CD8-positive, alpha-beta memory T cell (primary cell): ENCODE results near the gene IL18RAP. TPM values are rescaled to one million over a fixed set of nuclear protein-coding genes. Genes with fewer than 3 reads are reported as not detected.

ENCODE experiments used
- CTCF ChIA-PET: fragments of 350-600 bp; sonication (Branson Sonifier 250); formaldehyde crosslinking; loops from one replicate; lab custom pipeline; 2021; ENCODE audit warnings: antibody characterized with exemption; lab: Charles Lee
- POLR2A ChIA-PET: fragments of 350-600 bp; sonication (Branson Sonifier 250); formaldehyde crosslinking; loops from one replicate; lab custom pipeline; 2021; ENCODE audit warnings: antibody characterized with exemption; lab: Charles Lee
- DNase-seq, 5 donors: peaks; one replicate each; pipeline versions ENCODE4 v3.0.0 to v3.0.0-alpha.2; 2020 to 2022; ENCODE audit warnings: mixed read lengths in 1 of 5
- H3K27ac ChIP-seq: one replicate; pipeline ENCODE4 v1.7.0; 2013; ENCODE audit warnings: low read depth, mild to moderate bottlenecking, low read length, moderate library complexity
- H3K27me3 ChIP-seq: 2 replicates; pipeline ENCODE4 v1.7.0; 2013; ENCODE audit warnings: low read length, mild to moderate bottlenecking; ENCODE audit not compliant: insufficient read depth, poor library complexity, severe bottlenecking
- H3K36me3 ChIP-seq: 2 replicates; pipeline ENCODE4 v1.7.0; 2013; ENCODE audit warnings: mild to moderate bottlenecking, low read length, moderate library complexity; ENCODE audit not compliant: insufficient read depth
- H3K4me1 ChIP-seq: 2 replicates; pipeline ENCODE4 v1.7.0; 2013; ENCODE audit warnings: mild to moderate bottlenecking, low read length, moderate library complexity; ENCODE audit not compliant: insufficient read depth
- H3K4me3 ChIP-seq: 2 replicates; pipeline ENCODE4 v1.7.0; 2013; ENCODE audit warnings: mild to moderate bottlenecking, low read length
- H3K9me3 ChIP-seq: 2 replicates; pipeline ENCODE4 v1.7.0; 2013; ENCODE audit warnings: mild to moderate bottlenecking, low read length
- H3K27ac Mint-ChIP-seq, 8 donors: one replicate each; pipeline ENCODE4 v1.8.0; 2020 to 2021; ENCODE audit warnings: mixed read lengths in 8 of 8, mild to moderate bottlenecking in 6 of 8, inconsistent platforms in 3 of 8, moderate library complexity in 3 of 8
- H3K27me3 Mint-ChIP-seq, 2 donors: one replicate each; pipeline ENCODE4 v1.8.0; 2020 to 2021; ENCODE audit warnings: mixed read lengths in 2 of 2, mild to moderate bottlenecking in 1 of 2, moderate library complexity in 1 of 2
- H3K36me3 Mint-ChIP-seq, 3 donors: one replicate each; pipeline ENCODE4 v1.8.0; 2020 to 2021; ENCODE audit warnings: mixed read lengths in 3 of 3, inconsistent platforms in 1 of 3, mild to moderate bottlenecking in 1 of 3
- H3K4me1 Mint-ChIP-seq, 3 donors: one replicate each; pipeline ENCODE4 v1.8.0; 2020 to 2021; ENCODE audit warnings: mixed read lengths in 3 of 3, inconsistent platforms in 1 of 3, mild to moderate bottlenecking in 1 of 3
- H3K4me3 Mint-ChIP-seq, 7 donors: one replicate each; pipeline ENCODE4 v1.8.0; 2020 to 2021; ENCODE audit warnings: mixed read lengths in 7 of 7, mild to moderate bottlenecking in 6 of 7, moderate library complexity in 4 of 7, inconsistent platforms in 2 of 7
- H3K9me3 Mint-ChIP-seq, 5 donors: one replicate each; pipeline ENCODE4 v1.8.0; 2020 to 2022; ENCODE audit warnings: mixed read lengths in 5 of 5, mild to moderate bottlenecking in 3 of 5, moderate library complexity in 2 of 5, inconsistent platforms in 1 of 5
- polyA plus RNA-seq: library from polyadenylated mRNA; unstranded; fragments of 300-500 nt; fragmentation: Illumina TruSeq; gene quantifications from one replicate; pipeline ENCODE4 v1.2.3, GENCODE V29; 2021
- total RNA-seq, 2 experiments: library from RNA; stranded (reverse); gene quantifications; one replicate each; pipeline ENCODE4 v1.2.3, GENCODE V29; 2021

IL18RAP gene
- total and polyA plus RNA-seq, 3 experiments from 2014 or later = 4.1 to 14.2 (median 4.9) TPM

- Histone ChIP-seq H3K9me3 (no peaks in the 10 kb centered on the region), H3K27me3 (no peaks in the 10 kb centered on the region), H3K4me1 (peaks cover 12% of the 10 kb centered on the region), H3K36me3 (no peaks in the 10 kb centered on the region), H3K27ac (no peak overlapping the region), H3K4me3 (no peak overlapping the region)
- CTCF ChIA-PET = interaction anchor here (0.8 to 0.9 kb wide), 2 partner anchors 36 to 51 kb away, joined by 3 read pairs; no protein-coding TSS in a partner anchor
- POLR2A ChIA-PET = no interaction called here
- peaks cover 0 to 2% of the 10 kb centered on the region in 2 donors for H3K27me3 Mint-ChIP-seq
- peaks cover 15 to 24% (median 22%) of the 10 kb centered on the region in 3 donors for H3K4me1 Mint-ChIP-seq
- peak overlapping the region in 3 of 8 donors; percentile 12 to 37 (median 28) for H3K27ac Mint-ChIP-seq
- peak in 2 of 5 donors; percentile 14 to 57 for DNase-seq
- peaks cover 0 to 10% (median 7%) of the 10 kb centered on the region in 3 donors for H3K36me3 Mint-ChIP-seq
- peak overlapping the region in 2 of 7 donors; percentile 19 to 33 for H3K4me3 Mint-ChIP-seq
- H3K9me3 Mint-ChIP-seq = no peaks in the 10 kb centered on the region
Measured at GRCh38 chr2:102391565-102391964, 31.4 kb upstream of the IL18RAP start.

- DNase-seq = no peak
- H3K9me3 Mint-ChIP-seq = no peaks in the 10 kb centered on the region
- peaks cover 12% of the 10 kb centered on the region for H3K4me1 ChIP-seq
- POLR2A ChIA-PET = no interaction called here
- H3K36me3 Mint-ChIP-seq = peaks cover 0 to 10% (median 7%) of the 10 kb centered on the region in 3 donors
- peak overlapping the region in 1 of 8 donors; percentile 12 for H3K27ac Mint-ChIP-seq
- H3K9me3 ChIP-seq = no peaks in the 10 kb centered on the region
- H3K27me3 Mint-ChIP-seq = peaks cover 0 to 2% of the 10 kb centered on the region in 2 donors
- H3K27ac ChIP-seq = no peak overlapping the region
- H3K27me3 ChIP-seq = no peaks in the 10 kb centered on the region
- no peak overlapping the region for H3K4me3 Mint-ChIP-seq
- peaks cover 15 to 24% (median 22%) of the 10 kb centered on the region in 3 donors for H3K4me1 Mint-ChIP-seq
- no peak overlapping the region for H3K4me3 ChIP-seq
- H3K36me3 ChIP-seq = no peaks in the 10 kb centered on the region
- CTCF ChIA-PET = interaction anchor here (0.8 kb wide), 1 partner anchor 51 kb away, joined by 3 read pairs; no protein-coding TSS in a partner anchor
Measured at GRCh38 chr2:102392096-102392495, 30.9 kb upstream of the IL18RAP start.

GRCh38 chr2:102392942-102393341 lies 30.0 kb upstream of the IL18RAP start:
- no peaks in the 10 kb centered on the region for H3K36me3 ChIP-seq
- no peaks in the 10 kb centered on the region for H3K27me3 ChIP-seq
- CTCF ChIA-PET = no interaction called here
- H3K4me3 Mint-ChIP-seq = no peak overlapping the region
- H3K9me3 Mint-ChIP-seq = no peaks in the 10 kb centered on the region
- peaks cover 0 to 7% (median 3%) of the 10 kb centered on the region in 3 donors for H3K36me3 Mint-ChIP-seq
- H3K4me3 ChIP-seq = no peak overlapping the region
- H3K9me3 ChIP-seq = no peaks in the 10 kb centered on the region
- peaks cover 15 to 24% (median 20%) of the 10 kb centered on the region in 3 donors for H3K4me1 Mint-ChIP-seq
- no peak overlapping the region for H3K27ac ChIP-seq
- no peak for DNase-seq
- H3K4me1 ChIP-seq = peaks cover 12% of the 10 kb centered on the region
- peaks cover 0 to 2% of the 10 kb centered on the region in 2 donors for H3K27me3 Mint-ChIP-seq
- no peak overlapping the region for H3K27ac Mint-ChIP-seq
- POLR2A ChIA-PET = no interaction called here

GRCh38 chr2:102396012-102396411 lies 26.9 kb upstream of the IL18RAP start:
- H3K9me3 Mint-ChIP-seq = no peaks in the 10 kb centered on the region

GRCh38 chr2:102397209-102397608 lies 25.8 kb upstream of the IL18RAP start:
- Mint-ChIP-seq H3K27ac (no peak overlapping the region), H3K9me3 (no peaks in the 10 kb centered on the region), H3K4me1 (peaks cover 24 to 30% (median 26%) of the 10 kb centered on the region in 3 donors), H3K36me3 (peaks cover 0 to 2% (median 0%) of the 10 kb centered on the region in 3 donors), H3K4me3 (no peak overlapping the region), H3K27me3 (no peaks in the 10 kb centered on the region)
- no peaks in the 10 kb centered on the region for H3K27me3 ChIP-seq
- H3K9me3 ChIP-seq = no peaks in the 10 kb centered on the region
- H3K27ac ChIP-seq = no peak overlapping the region
- no peak for DNase-seq
- no peaks in the 10 kb centered on the region for H3K4me1 ChIP-seq
- CTCF ChIA-PET = interaction anchor here (0.7 kb wide), 1 partner anchor 13 kb away, joined by 3 read pairs; no protein-coding TSS in a partner anchor
- POLR2A ChIA-PET = no interaction called here
- H3K4me3 ChIP-seq = no peak overlapping the region
- no peaks in the 10 kb centered on the region for H3K36me3 ChIP-seq

More at GRCh38 chr2:102396012-102396411, 26.9 kb upstream of the IL18RAP start:
- H3K27ac Mint-ChIP-seq = no peak overlapping the region
- Histone ChIP-seq H3K4me1 (peaks cover 10% of the 10 kb centered on the region), H3K9me3 (no peaks in the 10 kb centered on the region), H3K4me3 (no peak overlapping the region), H3K27me3 (no peaks in the 10 kb centered on the region), H3K36me3 (no peaks in the 10 kb centered on the region), H3K27ac (no peak overlapping the region)
- peaks cover 24 to 30% (median 29%) of the 10 kb centered on the region in 3 donors for H3K4me1 Mint-ChIP-seq
- no peak overlapping the region for H3K4me3 Mint-ChIP-seq
- no peak for DNase-seq
- peaks cover 0 to 2% (median 0%) of the 10 kb centered on the region in 3 donors for H3K36me3 Mint-ChIP-seq
- ChIA-PET CTCF (no interaction called here), POLR2A (no interaction called here)
- no peaks in the 10 kb centered on the region for H3K27me3 Mint-ChIP-seq

- H3K27me3 ChIP-seq = no peaks in the 10 kb centered on the region
- POLR2A ChIA-PET = no interaction called here
- H3K36me3 Mint-ChIP-seq = no peaks in the 10 kb centered on the region
- CTCF ChIA-PET = no interaction called here
- H3K4me3 ChIP-seq = no peak overlapping the region
- no peaks in the 10 kb centered on the region for H3K9me3 ChIP-seq
- DNase-seq = no peak
- H3K27ac Mint-ChIP-seq = peak overlapping the region in 2 of 8 donors; percentile 42 to 66
- H3K27me3 Mint-ChIP-seq = no peaks in the 10 kb centered on the region
- no peak overlapping the region for H3K4me3 Mint-ChIP-seq
- H3K9me3 Mint-ChIP-seq = no peaks in the 10 kb centered on the region
- peaks cover 22 to 28% (median 23%) of the 10 kb centered on the region in 3 donors for H3K4me1 Mint-ChIP-seq
- H3K36me3 ChIP-seq = no peaks in the 10 kb centered on the region
- no peak overlapping the region for H3K27ac ChIP-seq
- no peaks in the 10 kb centered on the region for H3K4me1 ChIP-seq
Measured at GRCh38 chr2:102399499-102400141, 23.3 kb upstream of the IL18RAP start.

- no peaks in the 10 kb centered on the region for H3K9me3 ChIP-seq
- no peak overlapping the region for H3K27ac ChIP-seq
- no peaks in the 10 kb centered on the region for H3K27me3 ChIP-seq
- H3K4me3 ChIP-seq = no peak overlapping the region
- Mint-ChIP-seq H3K4me1 (peaks cover 22 to 28% (median 23%) of the 10 kb centered on the region in 3 donors), H3K4me3 (no peak overlapping the region), H3K27ac (peak overlapping the region in 2 of 8 donors; percentile 15 to 26), H3K9me3 (no peaks in the 10 kb centered on the region), H3K36me3 (no peaks in the 10 kb centered on the region), H3K27me3 (no peaks in the 10 kb centered on the region)
- ChIA-PET CTCF (no interaction called here), POLR2A (no interaction called here)
- no peak for DNase-seq
- no peaks in the 10 kb centered on the region for H3K36me3 ChIP-seq
- H3K4me1 ChIP-seq = no peaks in the 10 kb centered on the region
Measured at GRCh38 chr2:102401456-102401855, 21.5 kb upstream of the IL18RAP start.

GRCh38 chr2:102401865-102402264 lies 21.1 kb upstream of the IL18RAP start:
- H3K36me3 Mint-ChIP-seq = no peaks in the 10 kb centered on the region
- Histone ChIP-seq H3K27ac (no peak overlapping the region), H3K36me3 (no peaks in the 10 kb centered on the region), H3K27me3 (no peaks in the 10 kb centered on the region), H3K4me3 (no peak overlapping the region), H3K9me3 (no peaks in the 10 kb centered on the region), H3K4me1 (no peaks in the 10 kb centered on the region)
- DNase-seq = no peak
- ChIA-PET POLR2A (no interaction called here), CTCF (no interaction called here)
- H3K27me3 Mint-ChIP-seq = no peaks in the 10 kb centered on the region
- H3K9me3 Mint-ChIP-seq = no peaks in the 10 kb centered on the region
- H3K4me1 Mint-ChIP-seq = peaks cover 22 to 28% (median 23%) of the 10 kb centered on the region in 3 donors
- H3K27ac Mint-ChIP-seq = peak overlapping the region in 3 of 8 donors; percentile 6 to 38 (median 15)
- H3K4me3 Mint-ChIP-seq = no peak overlapping the region
